ENCODE results near the gene RCL1. TPM values are rescaled to one million over a fixed set of nuclear protein-coding genes. Genes with fewer than 3 reads are reported as not detected.
"Not testable (repeated sequence)": the region's sequence is repeated elsewhere in the genome, so short reads cannot be mapped to it uniquely, and the experiment has no call there.

Gene RCL1
- polyA plus RNA-seq, 1 donor (not counting 4 experiments of a cell fraction or from before 2014, with no cell fraction given), result 16.6 TPM

- H3K36me3 ChIP-seq (ENCODE audit: control insufficient read depth in 2 of 2, extremely low read depth in 1 of 2, insufficient read depth in 2 of 2, low read length in 2 of 2); DNase-seq (ENCODE audit: low read depth, low spot score); H3K4me2 ChIP-seq (ENCODE audit: control insufficient read depth, extremely low read depth, insufficient read depth, low read depth, low read length); H3K4me1 ChIP-seq (ENCODE audit: control insufficient read depth, extremely low read depth, insufficient read depth, low read length); H3K27me3 ChIP-seq (ENCODE audit: control insufficient read depth, extremely low read depth, insufficient read depth, low read length); H4K20me1 ChIP-seq (ENCODE audit: control insufficient read depth, extremely low read depth, insufficient read depth, low read length); H3K9ac ChIP-seq (ENCODE audit: control insufficient read depth, extremely low read depth, insufficient read depth, low read length); H3K9me3 ChIP-seq (ENCODE audit: control insufficient read depth, low read depth, low read length); H2AFZ ChIP-seq (ENCODE audit: control insufficient read depth, low read length); FAIRE-seq; H3K4me3 ChIP-seq (ENCODE audit: control insufficient read depth in 2 of 3, extremely low read depth in 1 of 3, insufficient read depth in 2 of 3, low read depth in 1 of 3, low read length in 3 of 3); dilution Hi-C loops (cut with MboI; ENCODE audit: extremely low pct_ligation_motif_present, low sequenced_read_pairs); H3K9me1 ChIP-seq (ENCODE audit: control insufficient read depth, extremely low read depth, insufficient read depth, low read length); H3K27ac ChIP-seq (ENCODE audit: control insufficient read depth, insufficient read depth, low read length); H3K79me2 ChIP-seq (ENCODE audit: control insufficient read depth, insufficient read depth, low read length): not testable (repeated sequence)
Observed at GRCh38 chr9:4901401-4902134, 108.8 kb downstream of the RCL1 start.

GRCh38 chr9:4902135-4902475, 109.4 kb downstream of the RCL1 start:
- Histone ChIP-seq H3K4me3 (ENCODE audit: control insufficient read depth in 2 of 3, extremely low read depth in 1 of 3, insufficient read depth in 2 of 3, low read depth in 1 of 3, low read length in 3 of 3) (no peak overlapping the region), H4K20me1 (ENCODE audit: control insufficient read depth, extremely low read depth, insufficient read depth, low read length) (no peaks in the 10 kb centered on the region), H3K9me3 (ENCODE audit: control insufficient read depth, low read depth, low read length) (no peaks in the 10 kb centered on the region), H3K4me1 (ENCODE audit: control insufficient read depth, extremely low read depth, insufficient read depth, low read length) (no peaks in the 10 kb centered on the region), H3K27ac (ENCODE audit: control insufficient read depth, insufficient read depth, low read length) (no peak overlapping the region), H3K27me3 (ENCODE audit: control insufficient read depth, extremely low read depth, insufficient read depth, low read length) (no peaks in the 10 kb centered on the region), H3K9me1 (ENCODE audit: control insufficient read depth, extremely low read depth, insufficient read depth, low read length) (no peaks in the 10 kb centered on the region), H2AFZ (ENCODE audit: control insufficient read depth, low read length) (no peak overlapping the region), H3K79me2 (ENCODE audit: control insufficient read depth, insufficient read depth, low read length) (no peaks in the 10 kb centered on the region), H3K36me3 (ENCODE audit: control insufficient read depth in 2 of 2, extremely low read depth in 1 of 2, insufficient read depth in 2 of 2, low read length in 2 of 2) (no peaks in the 10 kb centered on the region), H3K9ac (ENCODE audit: control insufficient read depth, extremely low read depth, insufficient read depth, low read length) (no peak overlapping the region), H3K4me2 (ENCODE audit: control insufficient read depth, extremely low read depth, insufficient read depth, low read depth, low read length) (no peak overlapping the region)
- dilution Hi-C loops (cut with MboI; ENCODE audit: extremely low pct_ligation_motif_present, low sequenced_read_pairs), result no loop called here
- no peak for DNase-seq (ENCODE audit: low read depth, low spot score)
- TF ChIP-seq CTCF (optimal IDR thresholded peaks at IDR 0.05 in 1 of 3, IDR thresholded peaks at IDR 0.05 in 1 of 3, conservative IDR thresholded peaks at IDR 0.05 in 1 of 3; ENCODE audit: extremely low read depth in 1 of 3, insufficient read depth in 2 of 3, low read length in 3 of 3) (no peak), EZH2 (IDR thresholded peaks at IDR 0.05; ENCODE audit: low read length) (no peak)
- FAIRE-seq, result no peak
